EH (cell line): ENCODE data around the gene ARL15.
"Not testable (repeated sequence)": the region's sequence is repeated elsewhere in the genome, so short reads cannot be mapped to it uniquely, and the experiment has no call there.

Experiments used
- DNase-seq: peaks from one replicate; pipeline ENCODE4 v3.0.0-alpha.2; 2015; ENCODE audit warnings: low read depth

The ARL15 gene

GRCh38 chr5:54310433-54311175 is at the start of gene ARL15:
Gene ARL15 (minus strand): TSS chr5:54310573.
- peak; percentile 98 for DNase-seq

GRCh38 chr5:54360089-54360488 is 49.7 kb upstream of the ARL15 start:
- DNase-seq = peak; percentile 85

GRCh38 chr5:54357408-54358058 is 47.2 kb upstream of the ARL15 start:
- peak; percentile 12 for DNase-seq

GRCh38 chr5:54353933-54354564 is 43.7 kb upstream of the ARL15 start:
- DNase-seq = not testable (repeated sequence)

GRCh38 chr5:54352580-54352979 is 42.2 kb upstream of the ARL15 start:
- DNase-seq = not testable (repeated sequence)

- DNase-seq = no peak
These were observed 37.0 kb upstream of the ARL15 start for GRCh38 chr5:54347221-54347865.

- no peak for DNase-seq
These were observed 34.3 kb upstream of the ARL15 start for GRCh38 chr5:54344653-54345052.

GRCh38 chr5:54341971-54342370 is 31.6 kb upstream of the ARL15 start:
- DNase-seq = no peak

- DNase-seq = no peak
These were observed 27.1 kb upstream of the ARL15 start for GRCh38 chr5:54337523-54337922.

- DNase-seq = peak; percentile 13
These were observed 22.3 kb upstream of the ARL15 start for GRCh38 chr5:54332720-54333119.

GRCh38 chr5:54329731-54330709 is 19.6 kb upstream of the ARL15 start:
- DNase-seq = peak; percentile 97

- no peak for DNase-seq
These were observed 16.4 kb upstream of the ARL15 start for GRCh38 chr5:54326662-54327270.

- no peak for DNase-seq
These were observed 15.4 kb upstream of the ARL15 start for GRCh38 chr5:54325610-54326311.

GRCh38 chr5:54325272-54325609 is 14.9 kb upstream of the ARL15 start:
- no peak for DNase-seq

- no peak for DNase-seq
These were observed 14.4 kb upstream of the ARL15 start for GRCh38 chr5:54324651-54325271.

- DNase-seq = no peak
These were observed 13.1 kb upstream of the ARL15 start for GRCh38 chr5:54323495-54323894.

GRCh38 chr5:54320256-54320655 is 9.9 kb upstream of the ARL15 start:
- no peak for DNase-seq

- peak; percentile 34 for DNase-seq
These were observed 7.3 kb upstream of the ARL15 start for GRCh38 chr5:54317511-54318260.
